Tibial nerve (tissue), 4 donors: ENCODE data around the gene KPTN. TPM values are rescaled to one million over a fixed set of nuclear protein-coding genes. Genes with fewer than 3 reads are reported as not detected.
A peak's percentile ranks its signal among the peaks of the same experiment; 100 is the strongest.

ENCODE experiments used
- DNase-seq, 2 donors: peaks; one replicate each; pipeline ENCODE4 v3.0.0-alpha.2; 2019; ENCODE audit warnings: low spot score in 2 of 2
- H3K27ac ChIP-seq, 4 donors: fragments of 200-600 bp; sonication (generic) in 3 of 4; one replicate each; pipeline ENCODE4 v1.5.1; 2017 to 2019; ENCODE audit warnings: mild to moderate bottlenecking in 1 of 4
- H3K27me3 ChIP-seq, 2 donors: fragments of 200-600 bp; sonication (generic) in 1 of 2; one replicate each; pipeline versions ENCODE4 v1.5.1 to v1.6.0; 2017 to 2019
- H3K36me3 ChIP-seq, 3 donors: fragments of 200-600 bp; sonication (generic); one replicate each; pipeline ENCODE4 v1.5.1; 2018 to 2019
- H3K4me1 ChIP-seq, 4 donors: fragments of 200-600 bp; sonication (generic) in 3 of 4; one replicate each; pipeline ENCODE4 v1.5.1; 2017 to 2019
- H3K4me3 ChIP-seq, 4 donors: fragments of 200-600 bp; sonication (generic) in 3 of 4; one replicate each; pipeline ENCODE4 v1.5.1; 2017 to 2019; ENCODE audit warnings: mild to moderate bottlenecking in 1 of 4, moderate library complexity in 1 of 4
- H3K9me3 ChIP-seq, 4 donors: fragments of 200-600 bp; sonication (generic) in 3 of 4; one replicate each; pipeline ENCODE4 v1.5.1; 2017 to 2019
- EP300 ChIP-seq, 2 donors: sonication (generic); formaldehyde crosslinking; IDR thresholded peaks; one replicate each; pipeline ENCODE4 v1.6.1; 2017; ENCODE audit warnings: antibody characterized with exemption in 2 of 2, mild to moderate bottlenecking in 1 of 2
- POLR2A ChIP-seq, 2 donors: fragments of 450-650 bp; IDR thresholded peaks; one replicate each; pipeline ENCODE4 v1.6.1; 2017; ENCODE audit warnings: antibody characterized with exemption in 2 of 2, mild to moderate bottlenecking in 2 of 2, moderate library complexity in 2 of 2
- WGBS, 2 donors: methylation state at CpG; one replicate each; pipeline ENCODE4 v1.1.5; 2018; 5-methylcytosine and 5-hydroxymethylcytosine counted together
- total RNA-seq, 4 donors: library from RNA; depleted of rRNA; stranded (reverse); fragments of >200 nt; gene quantifications; one replicate each; pipeline ENCODE4 v1.1.0, GENCODE V29; 2016
- TF ChIP-seq, protein P1 (sequence below), 5 experiments: fragments of 200-600 bp in 3 of 5; fragments of 450-650 bp in 2 of 5; sonication (generic) in 3 of 5; IDR thresholded peaks; one replicate each; pipeline ENCODE4 v1.5.1; 2016 to 2019; ENCODE audit warnings: antibody characterized with exemption in 5 of 5, mild to moderate bottlenecking in 3 of 5, moderate library complexity in 2 of 5

Gene KPTN
- total RNA-seq, 4 donors from 2014 or later = 3.1 to 10.8 (median 8.2) TPM

DNA sequence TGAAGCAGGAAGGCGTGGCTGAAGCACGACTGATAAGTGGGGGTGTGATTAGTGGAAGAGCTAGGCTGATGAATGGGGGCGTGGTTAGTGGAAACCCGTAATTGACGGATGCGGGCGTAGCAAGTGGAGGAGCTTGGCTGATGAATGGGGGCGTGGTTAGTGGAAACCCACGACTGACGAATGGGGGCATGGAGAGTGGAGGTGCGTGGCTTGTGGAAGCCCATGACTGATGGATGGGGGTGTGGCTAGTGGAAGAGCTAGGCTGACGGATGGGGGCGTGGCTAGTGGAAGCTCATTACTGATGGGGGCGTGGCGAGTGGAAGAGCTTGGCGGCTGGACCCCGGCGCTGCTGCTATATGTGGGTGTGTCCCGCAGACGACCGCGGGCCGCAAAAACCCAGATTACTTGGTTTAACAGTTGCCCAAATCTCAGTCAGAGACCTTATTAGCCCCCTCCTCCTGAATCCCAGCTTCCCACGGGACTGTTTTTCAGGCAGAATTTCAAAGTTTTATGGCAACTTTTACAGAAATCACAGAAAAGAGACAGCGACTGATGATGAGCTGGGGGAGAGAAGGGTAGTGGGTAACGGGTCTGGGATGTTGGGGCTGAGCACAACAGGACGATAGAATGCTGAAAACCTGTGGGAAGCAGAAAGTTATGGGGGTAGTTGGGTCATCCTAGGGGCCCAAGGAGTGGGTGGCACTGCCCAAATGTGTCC lies 55.7 kb downstream of the KPTN start:
- Histone ChIP-seq H3K4me1 (peaks cover 0 to 33% (median 13%) of the 10 kb centered on the region in 4 donors), H3K27me3 (peaks cover 0 to 82% of the 10 kb centered on the region in 2 donors), H3K36me3 (no peaks in the 10 kb centered on the region), H3K9me3 (no peaks in the 10 kb centered on the region), H3K27ac (no peak overlapping the region), H3K4me3 (no peak overlapping the region)
- DNase-seq = peak; percentile 52 to 73
- WGBS, 2 donors = 1% methylated on average over 27 of the region's 27 CpGs
- TF ChIP-seq POLR2A (IDR thresholded peaks at IDR 0.05) = no peak
- TF ChIP-seq EP300 (IDR thresholded peaks at IDR 0.05) = no peak
- TF ChIP-seq, protein P1, sequence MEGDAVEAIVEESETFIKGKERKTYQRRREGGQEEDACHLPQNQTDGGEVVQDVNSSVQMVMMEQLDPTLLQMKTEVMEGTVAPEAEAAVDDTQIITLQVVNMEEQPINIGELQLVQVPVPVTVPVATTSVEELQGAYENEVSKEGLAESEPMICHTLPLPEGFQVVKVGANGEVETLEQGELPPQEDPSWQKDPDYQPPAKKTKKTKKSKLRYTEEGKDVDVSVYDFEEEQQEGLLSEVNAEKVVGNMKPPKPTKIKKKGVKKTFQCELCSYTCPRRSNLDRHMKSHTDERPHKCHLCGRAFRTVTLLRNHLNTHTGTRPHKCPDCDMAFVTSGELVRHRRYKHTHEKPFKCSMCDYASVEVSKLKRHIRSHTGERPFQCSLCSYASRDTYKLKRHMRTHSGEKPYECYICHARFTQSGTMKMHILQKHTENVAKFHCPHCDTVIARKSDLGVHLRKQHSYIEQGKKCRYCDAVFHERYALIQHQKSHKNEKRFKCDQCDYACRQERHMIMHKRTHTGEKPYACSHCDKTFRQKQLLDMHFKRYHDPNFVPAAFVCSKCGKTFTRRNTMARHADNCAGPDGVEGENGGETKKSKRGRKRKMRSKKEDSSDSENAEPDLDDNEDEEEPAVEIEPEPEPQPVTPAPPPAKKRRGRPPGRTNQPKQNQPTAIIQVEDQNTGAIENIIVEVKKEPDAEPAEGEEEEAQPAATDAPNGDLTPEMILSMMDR (IDR thresholded peaks at IDR 0.05) = no peak

DNA sequence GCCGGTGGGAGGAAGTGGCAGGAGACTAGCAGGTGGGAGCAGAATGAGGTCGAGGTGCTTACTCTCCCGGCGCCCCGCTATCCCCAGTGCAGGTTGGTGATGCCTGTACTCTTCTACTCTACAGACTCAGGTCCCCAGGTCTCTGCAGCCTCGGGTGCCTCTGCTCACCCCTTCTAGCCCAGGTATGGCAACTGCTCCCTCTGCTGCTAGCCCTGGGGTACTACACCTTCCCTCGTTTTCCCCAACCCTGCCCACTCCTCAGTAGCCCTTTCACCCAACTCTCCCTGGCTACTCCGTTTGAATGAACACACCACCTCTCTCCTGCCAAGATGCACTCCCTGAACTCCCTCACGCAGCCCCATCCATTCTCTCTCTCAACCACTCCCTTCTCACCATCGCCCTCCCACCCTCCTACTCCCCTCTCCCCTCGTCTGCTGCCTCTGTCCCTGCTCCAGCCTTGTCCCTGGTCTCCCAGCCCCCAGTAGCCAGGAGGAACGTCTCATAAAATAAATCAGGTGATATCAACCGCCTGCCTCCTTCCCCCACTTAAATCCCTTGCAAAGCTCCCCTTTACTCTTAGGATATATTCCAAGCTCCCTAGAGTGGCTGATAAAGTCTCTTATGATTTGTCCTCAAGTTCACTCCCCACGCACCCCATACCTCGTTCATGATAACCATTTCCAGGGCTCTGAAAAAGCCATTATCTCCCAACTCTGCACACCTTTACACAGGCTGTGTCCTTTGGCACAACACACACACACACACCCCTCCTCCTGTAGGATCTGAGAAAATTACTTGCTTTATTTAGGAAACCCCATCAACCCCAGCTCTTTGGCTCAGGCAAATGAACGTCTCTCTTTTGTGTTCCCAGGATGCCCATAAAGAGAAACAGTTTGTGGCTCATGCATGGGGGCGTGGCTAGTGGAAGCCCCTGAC lies 56.5 kb downstream of the KPTN start:
- H3K4me3 ChIP-seq = no peak overlapping the region
- peak; percentile 22 to 41 for DNase-seq
- WGBS, 2 donors = 5% methylated on average over 17 of the region's 17 CpGs
- H3K4me1 ChIP-seq = peaks cover 0 to 33% (median 13%) of the 10 kb centered on the region in 4 donors
- H3K27me3 ChIP-seq = peaks cover 0 to 83% of the 10 kb centered on the region in 2 donors
- no peaks in the 10 kb centered on the region for H3K36me3 ChIP-seq
- H3K9me3 ChIP-seq = no peaks in the 10 kb centered on the region
- no peak overlapping the region for H3K27ac ChIP-seq
- no peak for TF ChIP-seq POLR2A (IDR thresholded peaks at IDR 0.05)
- no peak for TF ChIP-seq EP300 (IDR thresholded peaks at IDR 0.05)
- TF ChIP-seq, protein P1 (IDR thresholded peaks at IDR 0.05) = peak; percentile 71 to 85 (median 78)

Other genes starting within 250 kb of the KPTN start
- gene CCDC9, start 227.7 kb downstream of the KPTN start, total RNA-seq = 10 to 100 TPM; 23.8 to 39.0 (median 32.7) TPM
- gene INAFM1, start 209.3 kb downstream of the KPTN start, total RNA-seq = 10 to 100 TPM in 3 of 4 donors, 1 to 10 TPM in 1; 9.6 to 33.9 (median 25.4) TPM
- gene C5AR1, start 174.4 kb downstream of the KPTN start, total RNA-seq = 10 to 100 TPM in 3 of 4 donors, 1 to 10 TPM in 1; 5.0 to 34.5 (median 12.7) TPM
- 10 to 100 TPM in 1 of 4 donors, 1 to 10 TPM in 3; 1.5 to 11.0 (median 4.7) TPM for gene C5AR2, start 152.0 kb downstream of the KPTN start, total RNA-seq
- gene DHX34, start 134.9 kb downstream of the KPTN start, total RNA-seq = 10 to 100 TPM; 12.4 to 43.8 (median 13.9) TPM
- 10 to 100 TPM; 11.5 to 30.8 (median 16.8) TPM for gene MEIS3, start 64.7 kb downstream of the KPTN start, total RNA-seq
- gene SLC8A2, start 12.3 kb downstream of the KPTN start, total RNA-seq = not detected
- 100 to 1,000 TPM; 130 to 152 (median 138) TPM for gene NAPA, start 30.8 kb upstream of the KPTN start, total RNA-seq
- gene ZNF541, start 88.9 kb upstream of the KPTN start, total RNA-seq = under 1 TPM in 3 of 4 donors, not detected in 1; under 0.01 to 0.90 (median 0.66) TPM
- 10 to 100 TPM in 2 of 4 donors, 1 to 10 TPM in 2; 6.1 to 23.1 (median 9.8) TPM for gene BICRA, start 124.9 kb upstream of the KPTN start, total RNA-seq
- 100 to 1,000 TPM; 128 to 196 (median 159) TPM for gene EHD2, start 229.2 kb upstream of the KPTN start, total RNA-seq